Tongue (tissue), 2 donors: Measurements from ENCODE around the gene RPS6KB2. TPM values are rescaled to one million over a fixed set of nuclear protein-coding genes. Genes with fewer than 3 reads are reported as not detected.
"Not testable (repeated sequence)": the region's sequence is repeated elsewhere in the genome, so short reads cannot be mapped to it uniquely, and the experiment has no call there.

Source experiments
- DNase-seq: peaks from one replicate; pipeline ENCODE4 v3.0.0-alpha.2; 2015
- total RNA-seq: library from RNA; depleted of rRNA; stranded (reverse); fragments of >200 nt; gene quantifications from one replicate; pipeline ENCODE4 v1.2.3, GENCODE V29; 2014

RPS6KB2 gene
- total RNA-seq, 1 donor from 2014 or later = 65.2 TPM

DNA sequence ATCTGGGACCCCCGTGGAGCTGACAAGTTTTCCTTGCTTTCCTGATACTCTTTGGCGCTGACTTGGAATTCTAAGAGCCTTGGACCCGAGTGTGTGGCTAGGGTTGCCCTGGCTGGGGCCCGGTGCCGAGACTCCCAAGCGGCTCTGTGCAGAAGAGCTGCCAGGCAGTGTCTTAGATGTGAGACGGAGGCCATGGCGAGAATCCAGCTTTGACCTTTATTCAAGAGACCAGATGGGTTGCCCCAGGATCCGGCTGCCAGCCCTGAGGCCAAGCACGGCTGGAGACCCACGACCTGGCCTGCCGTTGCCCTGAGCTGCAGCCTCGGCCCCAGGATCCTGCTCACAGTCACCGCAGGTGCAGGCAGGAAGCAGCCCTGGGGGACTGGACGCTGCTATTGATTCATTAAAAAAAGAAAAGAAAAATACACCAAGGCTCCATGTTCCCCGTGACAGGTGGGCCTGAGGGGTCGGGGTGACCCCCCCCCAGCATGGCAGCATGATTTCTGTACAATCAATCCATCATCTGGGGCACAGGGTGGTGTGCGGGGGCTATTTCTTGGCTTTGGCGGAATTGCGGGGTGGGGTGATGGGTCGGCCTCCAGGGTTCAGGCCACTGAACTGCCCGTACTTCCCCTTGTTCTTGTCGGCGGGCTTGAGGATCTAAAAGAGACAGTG is 30.2 kb upstream of the RPS6KB2 start:
- no peak for DNase-seq

- DNase-seq = no peak
Measured at GRCh38 chr11:67398661-67399563, 29.4 kb upstream of the RPS6KB2 start.

DNA sequence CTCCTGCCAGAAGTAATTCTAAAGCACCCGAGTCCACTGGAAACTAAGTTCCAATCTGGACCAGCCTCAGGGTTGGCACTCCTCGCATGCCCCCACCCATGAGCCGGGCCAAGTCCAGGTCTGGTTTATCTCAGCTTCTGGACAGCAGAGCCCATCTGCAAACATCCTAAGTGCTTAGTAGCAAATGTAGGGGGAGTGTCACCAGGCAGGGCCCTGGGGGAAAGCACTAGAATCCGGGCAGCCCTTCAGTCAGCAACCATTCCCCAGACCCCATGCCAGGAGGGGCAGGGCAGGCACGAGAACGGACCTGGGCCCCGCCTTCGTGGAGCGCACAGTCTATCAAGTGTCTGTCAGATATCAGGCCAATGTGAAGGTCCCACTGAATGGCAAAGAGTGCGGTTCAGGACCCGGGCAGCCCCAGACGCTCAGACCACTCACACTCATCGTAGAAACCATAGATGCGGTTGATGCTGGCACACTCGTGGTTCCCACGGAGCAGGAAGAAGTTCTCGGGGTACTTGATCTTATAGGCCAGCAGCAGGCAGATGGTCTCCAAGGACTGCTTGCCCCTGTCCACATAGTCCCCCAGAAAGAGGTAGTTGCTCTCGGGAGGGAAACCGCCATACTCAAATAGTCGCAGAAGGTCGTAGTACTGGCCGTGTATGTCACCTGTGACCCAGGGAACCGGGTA is 27.9 kb upstream of the RPS6KB2 start:
- no peak for DNase-seq

DNA sequence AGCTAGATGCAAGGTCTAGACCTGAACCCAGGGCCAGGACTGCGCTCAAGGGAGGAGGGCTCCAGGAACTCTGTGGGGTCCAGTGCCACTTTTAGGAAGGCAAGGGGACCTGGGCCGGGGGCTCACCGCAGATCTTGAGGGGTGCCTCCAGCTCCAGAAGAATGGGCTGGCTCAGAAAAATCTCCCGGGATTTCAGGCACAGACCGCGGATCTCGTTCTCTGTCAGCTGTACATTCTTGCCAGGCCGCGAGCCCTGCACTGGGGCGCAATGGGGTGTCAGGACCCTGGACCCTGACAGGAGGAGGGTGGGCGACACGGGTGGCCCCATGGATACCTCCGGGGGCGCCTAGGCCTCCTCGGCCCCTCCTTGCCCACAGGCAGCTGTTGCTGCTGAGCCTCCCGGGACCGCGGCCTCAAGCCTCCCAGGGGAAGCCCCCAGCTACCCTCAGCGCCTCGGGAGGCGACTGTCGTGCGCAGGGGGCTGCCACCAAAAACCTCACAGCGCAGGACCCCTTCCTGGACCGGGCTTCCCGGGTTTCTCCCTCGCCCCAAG is 27.3 kb upstream of the RPS6KB2 start:
- DNase-seq = no peak

DNA sequence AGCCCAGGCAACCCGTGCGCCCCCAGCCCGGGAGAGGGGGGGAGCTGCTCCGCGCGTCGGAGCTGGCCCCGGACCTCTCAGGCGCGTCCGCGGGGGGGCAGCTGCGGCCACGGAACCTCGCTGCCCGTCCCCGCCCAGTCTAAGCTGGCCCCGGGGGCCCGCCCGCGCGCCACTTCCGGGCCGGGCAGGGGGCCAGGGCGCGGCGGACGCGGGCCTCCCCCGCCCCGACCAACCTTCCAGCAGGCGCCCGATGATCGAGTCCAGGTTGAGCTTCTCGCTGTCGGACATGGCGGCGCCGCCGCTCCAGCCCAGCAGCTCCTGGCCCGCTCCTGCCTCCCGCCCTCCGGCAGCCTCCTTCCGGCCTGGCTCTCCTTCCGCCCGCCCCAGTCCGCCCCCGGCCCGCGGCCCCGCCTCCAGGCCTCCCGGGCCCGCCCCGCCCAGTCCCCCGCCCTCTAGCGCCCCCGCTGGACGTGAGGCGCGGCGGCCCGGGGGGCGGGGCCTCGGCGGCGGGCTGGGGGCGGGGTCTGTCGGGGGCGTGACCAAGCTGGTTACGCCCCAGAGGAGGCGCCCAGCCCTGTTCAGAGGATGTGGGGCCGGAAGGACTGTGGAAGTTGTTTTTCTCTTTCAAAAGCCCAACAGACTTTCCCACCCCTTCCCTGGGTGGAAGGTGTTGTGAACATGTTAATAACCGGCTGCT is 26.7 kb upstream of the RPS6KB2 start, which contains the start of gene PPP1CA:
PPP1CA (minus strand) TSS at position 364 of the 697 bp plus-strand sequence; CDS start at position 288, 76 bp downstream.
- DNase-seq = peak; percentile 96

GRCh38 chr11:67402192-67402839 is 26.0 kb upstream of the RPS6KB2 start:
- not testable (repeated sequence) for DNase-seq

DNA sequence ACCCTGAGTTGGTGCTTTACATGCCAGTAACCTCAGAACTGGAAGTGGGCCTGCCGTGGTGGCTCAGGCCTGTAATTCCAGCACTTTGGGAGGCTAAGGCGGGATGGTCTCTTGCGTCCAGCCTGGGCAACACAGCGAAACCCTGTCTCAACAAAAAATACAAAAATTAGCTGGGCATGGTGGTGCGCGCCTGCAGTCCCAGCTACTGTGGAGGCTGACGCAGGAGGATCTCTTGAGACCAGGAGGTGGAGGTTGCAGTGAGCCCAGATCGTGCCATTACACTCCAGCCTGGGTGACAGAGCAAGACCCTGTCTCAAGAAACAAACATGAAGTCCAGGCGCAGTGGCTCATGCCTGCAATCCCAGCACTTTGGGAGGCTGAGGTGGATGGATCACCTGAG is 25.2 kb upstream of the RPS6KB2 start:
- not testable (repeated sequence) for DNase-seq

DNA sequence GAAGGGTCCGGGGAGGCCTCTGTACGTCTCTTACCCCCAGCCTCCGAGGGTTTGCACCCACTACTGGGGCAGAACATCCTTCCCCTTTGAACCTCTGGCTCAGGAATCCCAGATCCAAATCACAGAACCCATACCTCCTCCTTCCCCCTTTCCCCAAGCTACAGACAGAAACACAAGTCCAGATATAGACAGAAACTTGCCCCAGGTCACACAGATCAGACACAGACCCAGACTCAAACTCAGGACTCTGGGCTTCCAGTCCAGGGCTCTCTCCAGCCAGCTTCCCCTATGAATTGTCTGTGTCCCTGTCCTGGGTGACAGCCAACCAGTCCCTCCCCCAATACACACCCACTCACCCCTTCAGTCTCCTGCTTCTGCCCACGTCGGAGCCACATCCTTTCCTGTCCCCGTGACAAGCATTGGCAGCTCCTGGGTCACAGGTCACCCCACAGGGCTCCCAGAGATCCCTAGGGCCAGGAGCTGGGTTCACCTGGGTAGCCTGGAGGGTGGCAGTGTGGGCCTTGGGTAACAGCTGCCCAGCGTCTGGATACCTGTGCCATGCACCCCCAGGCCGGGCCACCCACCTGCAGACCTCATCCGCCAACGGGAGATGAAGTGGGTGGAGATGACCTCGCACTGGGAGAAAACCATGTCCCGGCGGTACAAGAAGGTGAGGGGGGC is 23.6 kb upstream of the RPS6KB2 start:
- DNase-seq = no peak

DNA sequence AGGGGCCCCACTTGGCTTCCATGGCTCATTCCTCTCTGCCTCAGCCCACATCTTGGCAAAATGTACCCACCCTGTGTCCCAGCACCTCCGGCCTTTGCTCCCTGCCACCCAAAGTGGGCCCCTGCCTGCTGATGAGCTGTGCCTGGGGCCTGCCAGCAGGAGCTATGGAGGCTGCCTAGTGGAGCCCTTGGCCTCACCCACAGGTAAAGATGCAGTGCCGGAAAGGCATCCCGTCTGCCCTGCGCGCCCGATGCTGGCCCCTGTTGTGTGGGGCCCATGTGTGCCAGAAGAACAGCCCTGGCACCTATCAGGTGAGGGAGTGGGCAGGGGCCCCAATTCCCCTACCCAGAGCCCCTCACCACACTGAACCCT is 23.1 kb upstream of the RPS6KB2 start:
- DNase-seq = no peak

GRCh38 chr11:67405688-67406339 is 22.5 kb upstream of the RPS6KB2 start:
- DNase-seq = no peak

DNA sequence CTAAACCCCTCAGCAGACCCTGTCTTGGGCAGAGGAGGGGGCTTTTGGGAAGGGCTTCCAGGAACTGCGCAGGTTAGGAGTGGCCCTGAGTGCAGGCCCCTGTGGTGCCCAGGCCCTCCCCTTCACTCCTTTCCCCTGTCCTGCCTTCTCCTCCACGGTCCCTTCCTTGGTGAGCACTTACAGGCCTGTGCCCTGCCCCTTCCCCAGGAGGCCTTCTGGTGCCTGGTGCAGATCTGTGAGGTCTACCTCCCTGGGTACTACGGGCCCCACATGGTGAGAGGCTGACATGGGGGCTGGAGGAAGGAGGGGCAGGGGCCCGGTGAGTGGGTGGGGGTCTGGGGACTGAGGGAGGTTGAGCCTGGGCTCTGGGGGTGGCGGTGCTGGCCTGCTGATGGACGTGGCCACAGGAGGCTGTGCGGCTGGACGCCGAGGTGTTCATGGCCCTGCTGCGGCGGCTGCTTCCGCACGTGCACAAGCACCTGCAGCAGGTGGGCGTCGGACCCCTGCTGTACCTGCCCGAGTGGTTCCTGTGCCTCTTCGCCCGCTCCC is 21.8 kb upstream of the RPS6KB2 start:
- DNase-seq = no peak

- DNase-seq = no peak
Measured at GRCh38 chr11:67406969-67407687, 21.2 kb upstream of the RPS6KB2 start.

- no peak for DNase-seq
Measured at GRCh38 chr11:67407688-67408163, 20.6 kb upstream of the RPS6KB2 start.

DNA sequence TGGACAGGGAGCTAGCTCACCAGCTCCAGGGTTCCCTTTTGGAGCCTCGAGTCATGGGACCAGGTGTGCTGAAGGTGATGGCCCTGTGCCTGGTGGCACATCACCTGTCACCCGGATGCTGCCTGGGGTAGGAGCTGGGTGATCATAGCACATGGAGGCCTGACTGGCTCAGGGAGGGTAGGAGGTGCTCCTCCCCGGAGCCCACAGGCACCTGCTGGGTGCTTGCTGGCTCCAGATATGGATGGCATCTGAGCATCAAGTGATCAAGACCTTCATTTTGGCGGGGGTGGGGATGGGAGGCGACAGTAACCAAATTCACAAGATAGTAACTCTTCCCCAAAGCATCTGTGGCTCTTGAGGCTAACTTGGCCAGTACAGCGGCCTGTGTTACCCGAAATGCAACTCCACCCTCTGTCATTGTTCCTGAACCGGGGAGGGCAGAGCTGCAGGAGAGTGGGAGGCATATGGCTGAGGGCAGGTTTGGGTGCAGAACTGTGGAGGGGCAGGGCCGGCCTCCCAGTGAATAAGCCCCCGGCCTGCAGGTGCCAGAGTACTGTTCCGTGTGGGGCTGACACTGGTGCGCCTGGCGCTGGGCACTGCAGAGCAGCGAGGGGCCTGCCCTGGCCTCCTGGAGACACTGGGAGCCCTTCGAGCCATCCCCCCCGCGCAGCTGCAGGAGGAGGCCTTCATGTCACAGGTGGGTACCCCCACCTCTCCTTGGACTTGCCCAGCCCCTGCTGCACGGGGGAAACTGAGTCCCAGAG is 19.7 kb upstream of the RPS6KB2 start:
- no peak for DNase-seq

DNA sequence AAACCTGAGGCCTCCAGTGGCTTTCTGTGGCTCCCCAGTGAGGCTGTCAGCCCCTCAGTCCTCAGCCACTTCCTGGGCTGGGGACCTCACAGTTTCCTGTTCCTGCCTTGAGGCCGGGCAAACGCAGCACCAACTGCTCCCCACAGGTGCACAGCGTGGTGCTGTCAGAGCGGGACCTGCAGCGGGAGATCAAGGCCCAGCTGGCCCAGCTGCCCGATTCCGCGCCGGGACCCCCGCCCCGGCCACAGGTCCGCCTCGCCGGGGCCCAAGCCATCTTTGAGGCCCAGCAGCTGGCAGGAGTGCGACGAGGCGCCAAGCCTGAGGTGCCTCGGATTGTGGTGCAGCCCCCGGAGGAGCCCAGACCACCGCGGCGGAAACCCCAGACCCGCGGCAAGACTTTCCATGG is 19.0 kb upstream of the RPS6KB2 start:
- DNase-seq = no peak

- no peak for DNase-seq
Measured at GRCh38 chr11:67409781-67410368, 18.4 kb upstream of the RPS6KB2 start.

- no peak for DNase-seq
Measured at GRCh38 chr11:67410369-67410831, 17.9 kb upstream of the RPS6KB2 start.
